GM12801 (cell line): Measurements from ENCODE around the gene PDLIM5.

ENCODE experiments used
- TF ChIP-seq, protein P1 (sequence below): IDR thresholded peaks from one replicate; pipeline ENCODE4 v1.5.1; 2011; ENCODE audit warnings: control low read depth; ENCODE audit not compliant: insufficient read length; ENCODE audit errors: extremely low read depth

Gene PDLIM5

DNA sequence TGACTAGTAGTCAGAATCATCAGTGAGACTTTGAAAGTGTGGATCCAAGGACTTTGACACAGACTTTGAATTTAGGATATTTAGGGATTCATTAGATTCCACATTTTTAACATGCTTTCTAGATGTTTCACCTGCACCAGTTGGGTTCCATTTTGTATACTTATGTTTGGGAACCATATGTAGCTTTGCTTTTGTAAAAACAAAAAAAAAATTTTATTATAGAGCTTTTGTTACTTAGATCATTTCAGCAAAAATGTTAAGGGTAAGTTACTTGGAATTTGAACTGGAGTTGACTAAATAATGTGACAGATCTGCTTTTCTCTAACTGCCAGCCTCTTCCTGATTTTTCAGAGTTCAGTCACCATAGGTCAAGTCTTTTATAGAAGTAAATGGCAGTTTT lies 14.6 kb downstream of the PDLIM5 start:
- TF ChIP-seq, protein P1, sequence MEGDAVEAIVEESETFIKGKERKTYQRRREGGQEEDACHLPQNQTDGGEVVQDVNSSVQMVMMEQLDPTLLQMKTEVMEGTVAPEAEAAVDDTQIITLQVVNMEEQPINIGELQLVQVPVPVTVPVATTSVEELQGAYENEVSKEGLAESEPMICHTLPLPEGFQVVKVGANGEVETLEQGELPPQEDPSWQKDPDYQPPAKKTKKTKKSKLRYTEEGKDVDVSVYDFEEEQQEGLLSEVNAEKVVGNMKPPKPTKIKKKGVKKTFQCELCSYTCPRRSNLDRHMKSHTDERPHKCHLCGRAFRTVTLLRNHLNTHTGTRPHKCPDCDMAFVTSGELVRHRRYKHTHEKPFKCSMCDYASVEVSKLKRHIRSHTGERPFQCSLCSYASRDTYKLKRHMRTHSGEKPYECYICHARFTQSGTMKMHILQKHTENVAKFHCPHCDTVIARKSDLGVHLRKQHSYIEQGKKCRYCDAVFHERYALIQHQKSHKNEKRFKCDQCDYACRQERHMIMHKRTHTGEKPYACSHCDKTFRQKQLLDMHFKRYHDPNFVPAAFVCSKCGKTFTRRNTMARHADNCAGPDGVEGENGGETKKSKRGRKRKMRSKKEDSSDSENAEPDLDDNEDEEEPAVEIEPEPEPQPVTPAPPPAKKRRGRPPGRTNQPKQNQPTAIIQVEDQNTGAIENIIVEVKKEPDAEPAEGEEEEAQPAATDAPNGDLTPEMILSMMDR: no peak

DNA sequence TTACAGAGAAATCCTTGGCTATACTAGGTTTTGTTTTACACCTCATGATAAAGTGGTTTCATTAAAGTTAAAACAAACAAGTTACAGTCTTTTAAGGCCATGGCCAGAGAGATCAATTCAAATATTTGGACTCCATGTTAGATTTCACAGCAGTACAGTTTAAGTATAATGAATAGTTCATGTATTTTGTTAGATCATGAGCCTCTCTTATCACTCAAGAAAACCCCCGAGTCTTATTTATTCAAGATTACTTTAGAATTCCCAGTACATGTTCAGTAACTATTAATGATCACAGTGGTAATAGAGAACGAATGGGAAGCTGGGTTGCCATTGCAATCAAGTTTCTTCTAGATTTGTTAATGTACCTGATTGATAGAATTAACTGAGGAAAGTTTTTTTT lies 15.2 kb downstream of the PDLIM5 start:
- TF ChIP-seq, protein P1: no peak

- TF ChIP-seq, protein P1: no peak
These were observed 16.5 kb downstream of the PDLIM5 start for GRCh38 chr4:94468093-94468769.

- TF ChIP-seq, protein P1: no peak
These were observed 17.6 kb downstream of the PDLIM5 start for GRCh38 chr4:94469221-94469784.

GRCh38 chr4:94470132-94470531 lies 18.4 kb downstream of the PDLIM5 start:
- TF ChIP-seq, protein P1: no peak

DNA sequence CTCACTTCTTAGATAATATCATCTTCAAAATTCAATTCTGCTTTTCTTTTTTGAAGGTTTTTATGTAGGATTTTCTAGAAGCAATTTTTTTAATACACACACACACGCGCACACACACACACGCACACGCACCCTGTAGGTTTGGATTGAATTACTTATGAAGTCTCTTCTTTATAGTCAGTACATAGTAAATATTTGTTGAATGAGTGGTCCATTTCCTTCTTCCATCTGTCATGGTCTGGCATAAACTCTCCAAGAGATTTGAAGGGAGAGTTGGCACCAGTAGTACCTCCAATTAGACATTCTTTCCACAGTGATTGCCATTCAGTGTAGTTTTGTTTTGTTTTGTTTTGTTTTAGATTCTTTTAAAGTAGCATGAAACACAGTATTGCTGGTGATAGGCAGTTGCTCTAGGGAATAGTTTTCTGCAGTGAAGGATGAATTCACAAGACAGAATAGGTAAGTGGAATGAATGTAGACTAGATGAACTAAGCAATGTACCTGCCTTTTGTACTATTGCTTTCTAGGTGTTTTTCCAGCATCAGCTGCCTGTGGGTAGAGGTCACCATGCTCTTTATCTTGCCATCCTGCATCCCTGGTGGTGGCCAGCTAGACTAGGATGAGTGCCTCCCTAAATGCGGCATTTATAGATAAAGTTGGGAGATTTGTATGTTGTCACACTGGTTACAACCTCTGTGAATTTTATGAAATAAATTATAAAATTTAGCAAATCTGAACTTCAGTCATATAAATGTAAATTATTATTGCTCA lies 20.5 kb downstream of the PDLIM5 start:
- TF ChIP-seq, protein P1: no peak

DNA sequence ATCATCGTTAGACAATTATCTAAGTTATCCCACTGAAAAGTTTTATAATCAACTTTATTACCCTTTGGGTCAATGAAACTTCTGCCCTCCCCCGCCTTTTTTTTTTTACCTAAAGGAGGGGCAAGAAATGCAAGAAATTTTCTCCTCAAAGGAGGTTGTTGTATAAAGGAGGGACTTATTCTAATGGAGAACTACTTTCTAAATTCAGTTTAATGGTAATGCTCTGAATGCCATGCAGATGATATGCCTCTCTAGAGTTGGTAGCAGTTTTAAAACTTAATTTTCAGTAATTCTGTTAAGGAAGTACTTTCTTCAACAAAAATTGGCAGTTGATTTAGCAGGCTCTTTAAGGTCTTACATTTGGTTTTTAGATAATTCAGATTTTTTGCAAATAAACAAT lies 23.3 kb downstream of the PDLIM5 start:
- TF ChIP-seq, protein P1: no peak
